SIG-M5 treated with dmso at 0.1 percent for 504 hours (cell line): ENCODE results near the gene CTNNB1.
"Not testable (repeated sequence)": the region's sequence is repeated elsewhere in the genome, so short reads cannot be mapped to it uniquely, and the experiment has no call there.

Experiments
- DNase-seq: peaks from one replicate; lab custom pipeline; 2025; ENCODE audit not compliant: unreplicated experiment; lab: John Stamatoyannopoulos, UW

Gene CTNNB1

GRCh38 chr3:41248525-41248924 lies 49.2 kb downstream of the CTNNB1 start:
- DNase-seq: no peak

GRCh38 chr3:41249318-41249717 lies 50.0 kb downstream of the CTNNB1 start:
- no peak for DNase-seq

GRCh38 chr3:41250825-41251224 lies 51.5 kb downstream of the CTNNB1 start:
- no peak for DNase-seq

GRCh38 chr3:41251593-41251992 lies 52.3 kb downstream of the CTNNB1 start:
- no peak for DNase-seq

GRCh38 chr3:41258239-41258800 lies 59.0 kb downstream of the CTNNB1 start:
- no peak for DNase-seq

GRCh38 chr3:41259449-41260062 lies 60.3 kb downstream of the CTNNB1 start:
- DNase-seq: no peak

- no peak for DNase-seq
Measured at GRCh38 chr3:41260063-41260450, 60.8 kb downstream of the CTNNB1 start.

- DNase-seq: no peak
Measured at GRCh38 chr3:41265011-41265545, 65.8 kb downstream of the CTNNB1 start.

- no peak for DNase-seq
Measured at GRCh38 chr3:41265823-41266273, 66.5 kb downstream of the CTNNB1 start.

- DNase-seq: peak; percentile 73
Measured at GRCh38 chr3:41267975-41268640, 68.8 kb downstream of the CTNNB1 start.

- no peak for DNase-seq
Measured at GRCh38 chr3:41272667-41273066, 73.4 kb downstream of the CTNNB1 start.

GRCh38 chr3:41274944-41275668 lies 75.8 kb downstream of the CTNNB1 start:
- DNase-seq: no peak

- DNase-seq: no peak
Measured at GRCh38 chr3:41276191-41276590, 76.9 kb downstream of the CTNNB1 start.

- no peak for DNase-seq
Measured at GRCh38 chr3:41277790-41278465, 78.6 kb downstream of the CTNNB1 start.

- not testable (repeated sequence) for DNase-seq
Measured at GRCh38 chr3:41284934-41285333, 85.6 kb downstream of the CTNNB1 start.

GRCh38 chr3:41286305-41286704 lies 87.0 kb downstream of the CTNNB1 start:
- no peak for DNase-seq

GRCh38 chr3:41288785-41289184 lies 89.5 kb downstream of the CTNNB1 start:
- DNase-seq: no peak
